Testis (tissue), 3 donors: ENCODE measurements around the gene CCHCR1. TPM values are rescaled to one million over a fixed set of nuclear protein-coding genes. Genes with fewer than 3 reads are reported as not detected.

Experiments
- DNase-seq: peaks from one replicate; pipeline ENCODE4 v3.0.0-alpha.2; 2019
- H3K27ac ChIP-seq, 2 donors: fragments of 200-600 bp; sonication (generic); one replicate each; pipeline ENCODE4 v1.5.1; 2019
- H3K27me3 ChIP-seq: fragments of 200-600 bp; sonication (generic); one replicate; pipeline ENCODE4 v1.5.1; 2019
- H3K36me3 ChIP-seq: fragments of 200-600 bp; sonication (generic); one replicate; pipeline ENCODE4 v1.5.1; 2017; ENCODE audit warnings: low read depth; ENCODE audit errors: missing control alignments
- H3K4me1 ChIP-seq: fragments of 200-600 bp; sonication (generic); one replicate; pipeline ENCODE4 v1.5.1; 2019
- H3K4me3 ChIP-seq, 2 donors: fragments of 200-600 bp; sonication (generic); one replicate each; pipeline ENCODE4 v1.5.1; 2017 to 2019
- H3K9me3 ChIP-seq: fragments of 200-600 bp; sonication (generic); one replicate; pipeline ENCODE4 v1.5.1; 2017
- CTCF ChIP-seq, 3 experiments: fragments of 450-650 bp in 2 of 3; fragments of 200-600 bp in 1 of 3; sonication (generic) in 1 of 3; IDR thresholded peaks; one replicate each; pipeline ENCODE4 v1.5.1; 2016 to 2019; ENCODE audit warnings: antibody characterized with exemption in 3 of 3, mild to moderate bottlenecking in 2 of 3, moderate library complexity in 1 of 3
- POLR2A ChIP-seq: fragments of 450-650 bp; IDR thresholded peaks from one replicate; pipeline ENCODE4 v1.6.1; 2017; ENCODE audit warnings: antibody characterized with exemption, mild to moderate bottlenecking, moderate library complexity
- WGBS, 2 donors: methylation state at CpG; one replicate each; pipeline ENCODE4 v1.1.5; 2018; 5-methylcytosine and 5-hydroxymethylcytosine counted together
- intact Hi-C: fragments of 100-400 bp; cut with DNase I; formaldehyde crosslinking; loops from one replicate; pipeline ENCODE4 v1.15.1; 2023; ENCODE audit warnings: low total_unique reads
- polyA plus RNA-seq: library from polyadenylated mRNA; stranded (reverse); fragments of 350-450 nt; fragmentation: Illumina TruSeq; extraction: RNeasy Lipid Tissue Mini Kit (QIAGEN cat#74804); gene quantifications from one replicate; pipeline ENCODE4 v1.2.3, GENCODE V29; 2014; ENCODE audit warnings: low read depth, low replicate concordance; ENCODE audit not compliant: insufficient read depth
- small RNA-seq, 2 donors: library from RNA; depleted of rRNA; stranded (forward); fragments of <200 nt; gene quantifications; one replicate each; pipeline ENCODE3, GENCODE V24; 2016
- total RNA-seq, 2 donors: library from RNA; depleted of rRNA; stranded (reverse); fragments of >200 nt; gene quantifications; one replicate each; pipeline ENCODE4 v1.2.3, GENCODE V29; 2016

Gene CCHCR1
- total and polyA plus RNA-seq, 3 donors from 2014 or later, result 86.4 to 174 (median 93.2) TPM

DNA sequence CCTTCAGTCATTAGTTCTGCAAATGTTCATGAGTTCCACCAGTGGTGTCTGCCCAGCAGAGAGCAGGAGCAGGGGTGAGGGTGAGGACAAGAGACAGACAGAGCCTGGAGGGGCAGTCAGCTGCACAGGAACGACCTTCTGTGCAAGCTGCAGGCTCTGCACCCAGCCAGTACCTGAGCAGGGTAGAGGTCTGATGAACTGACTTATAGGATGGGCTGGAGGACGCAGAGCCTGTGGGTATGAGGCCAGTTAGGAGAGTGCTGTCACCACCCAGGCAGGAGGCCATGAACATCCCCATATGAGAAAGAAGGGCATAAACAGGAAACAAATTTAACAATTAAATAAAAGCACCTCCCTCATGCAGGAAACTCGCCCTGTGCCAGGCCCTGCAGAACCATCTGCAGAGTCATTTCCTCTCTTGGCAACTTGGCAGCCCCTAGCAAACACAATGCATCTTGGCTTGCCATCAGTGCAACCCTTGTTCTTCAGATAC is 63.2 kb downstream of the CCHCR1 start:
- 65 to 80% methylated on average over 3 of the region's 3 CpGs for WGBS, 2 donors

GRCh38 chr6:31092769-31093505 is 64.7 kb downstream of the CCHCR1 start:
- no peak for TF ChIP-seq CTCF (IDR thresholded peaks at IDR 0.05)
- TF ChIP-seq POLR2A, result no peak
- Histone ChIP-seq H3K4me3 (no peak overlapping the region), H3K36me3 (no peaks in the 10 kb centered on the region), H3K27ac (no peak overlapping the region), H3K27me3 (no peaks in the 10 kb centered on the region), H3K4me1 (no peaks in the 10 kb centered on the region), H3K9me3 (no peaks in the 10 kb centered on the region)
- no peak for DNase-seq
- intact Hi-C loops, result no loop called here
- WGBS, 2 donors, result 76 to 88% methylated on average over 12 of the region's 12 CpGs

More for the DNA sequence above, 63.2 kb downstream of the CCHCR1 start:
- Histone ChIP-seq H3K36me3 (no peaks in the 10 kb centered on the region), H3K4me3 (no peak overlapping the region), H3K27ac (no peak overlapping the region), H3K27me3 (no peaks in the 10 kb centered on the region), H3K4me1 (no peaks in the 10 kb centered on the region), H3K9me3 (no peaks in the 10 kb centered on the region)
- intact Hi-C loops, result no loop called here
- DNase-seq, result no peak
- TF ChIP-seq CTCF (IDR thresholded peaks at IDR 0.05) (no peak), POLR2A (no peak)

Small RNAs within 50 kb of the gene (small RNA-seq; reads per million reads assigned to genes)
- 0 reads per million in 2 donors for gene POLR2LP1

Other genes starting within 250 kb of the CCHCR1 start
- gene GTF2H4, start 249.6 kb downstream of the CCHCR1 start, total RNA-seq, result 10 to 100 TPM; 23.0 to 30.6 TPM
- gene GTF2H4, start 249.6 kb downstream of the CCHCR1 start, polyA plus RNA-seq, result 38.1 TPM
- 10 to 100 TPM; 36.5 to 45.5 TPM for gene VARS2, start 243.6 kb downstream of the CCHCR1 start, total RNA-seq
- 31.4 TPM for gene VARS2, start 243.6 kb downstream of the CCHCR1 start, polyA plus RNA-seq
- gene SFTA2, start 225.6 kb downstream of the CCHCR1 start, total RNA-seq, result not detected
- 0.94 TPM for gene SFTA2, start 225.6 kb downstream of the CCHCR1 start, polyA plus RNA-seq
- under 1 TPM in 1 of 2 donors, not detected in 1; 0.19 TPM for gene MUCL3, start 216.8 kb downstream of the CCHCR1 start, total RNA-seq
- 0.45 TPM for gene MUCL3, start 216.8 kb downstream of the CCHCR1 start, polyA plus RNA-seq
- gene MUC21, start 174.1 kb downstream of the CCHCR1 start, total RNA-seq, result not detected
- 0.12 TPM for gene MUC21, start 174.1 kb downstream of the CCHCR1 start, polyA plus RNA-seq
- gene MUC22, start 147.3 kb downstream of the CCHCR1 start, total RNA-seq, result under 1 TPM; 0.31 to 0.87 TPM
- gene MUC22, start 147.3 kb downstream of the CCHCR1 start, polyA plus RNA-seq, result 0.21 TPM
- gene C6orf15, start 45.2 kb downstream of the CCHCR1 start, total RNA-seq, result not detected
- gene C6orf15, start 45.2 kb downstream of the CCHCR1 start, polyA plus RNA-seq, result not detected
- 10 to 100 TPM; 28.0 to 32.7 TPM for gene PSORS1C1, start 43.0 kb downstream of the CCHCR1 start, total RNA-seq
- gene PSORS1C1, start 43.0 kb downstream of the CCHCR1 start, polyA plus RNA-seq, result 126 TPM
- under 1 TPM in 1 of 2 donors, not detected in 1; 0.06 TPM for gene CDSN, start 37.4 kb downstream of the CCHCR1 start, total RNA-seq
- gene CDSN, start 37.4 kb downstream of the CCHCR1 start, polyA plus RNA-seq, result 0.32 TPM
- not detected for gene PSORS1C2, start 18.7 kb downstream of the CCHCR1 start, total RNA-seq
- not detected for gene PSORS1C2, start 18.7 kb downstream of the CCHCR1 start, polyA plus RNA-seq
- 1 to 10 TPM; 3.6 to 3.7 TPM for gene TCF19, start 787 bp upstream of the CCHCR1 start, total RNA-seq
- gene TCF19, start 787 bp upstream of the CCHCR1 start, polyA plus RNA-seq, result 4.7 TPM
- 1 to 10 TPM; 1.3 to 4.2 TPM for gene POU5F1, start 12.9 kb upstream of the CCHCR1 start, total RNA-seq
- 3.0 TPM for gene POU5F1, start 12.9 kb upstream of the CCHCR1 start, polyA plus RNA-seq
- 100 to 1,000 TPM; 104 to 135 TPM for gene HLA-C, start 114.3 kb upstream of the CCHCR1 start, total RNA-seq
- 213 TPM for gene HLA-C, start 114.3 kb upstream of the CCHCR1 start, polyA plus RNA-seq
- gene HLA-B, start 199.4 kb upstream of the CCHCR1 start, total RNA-seq, result 100 to 1,000 TPM; 425 to 439 TPM
- gene HLA-B, start 199.4 kb upstream of the CCHCR1 start, polyA plus RNA-seq, result 943 TPM
- gene MICA, start 245.8 kb upstream of the CCHCR1 start, total RNA-seq, result 10 to 100 TPM; 24.7 to 28.2 TPM
- gene MICA, start 245.8 kb upstream of the CCHCR1 start, polyA plus RNA-seq, result 18.2 TPM